GM04503 (cell line): ENCODE results near the gene RAB30.
"Not testable (repeated sequence)": the region's sequence is repeated elsewhere in the genome, so short reads cannot be mapped to it uniquely, and the experiment has no call there.

Source experiments
- DNase-seq: peaks from one replicate; pipeline ENCODE4 v3.0.0-alpha.2; 2012; ENCODE audit warnings: low read depth

RAB30 gene

GRCh38 chr11:82981852-82982251, 89.8 kb downstream of the RAB30 start:
- no peak for DNase-seq

- DNase-seq = no peak
These were observed 90.8 kb downstream of the RAB30 start for GRCh38 chr11:82980947-82981346.

DNA sequence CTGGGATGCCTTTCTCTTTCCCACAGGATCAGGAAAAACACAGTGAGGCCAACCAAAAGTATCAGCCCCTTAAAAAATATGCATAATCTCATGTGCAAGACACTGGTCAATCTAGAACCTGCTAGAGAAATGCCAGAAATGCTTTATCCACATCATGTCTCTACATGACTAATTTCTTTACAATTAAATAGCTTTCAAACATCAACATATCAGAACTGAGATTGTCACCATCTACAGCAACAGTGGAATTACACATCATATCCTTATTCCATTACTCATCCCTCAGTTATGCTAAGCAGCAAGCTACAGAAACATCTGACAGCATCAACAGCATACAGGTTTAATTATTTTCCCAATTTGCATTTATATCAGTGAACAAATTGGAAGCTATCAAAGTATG, 91.4 kb downstream of the RAB30 start:
- DNase-seq = peak; percentile 58

DNA sequence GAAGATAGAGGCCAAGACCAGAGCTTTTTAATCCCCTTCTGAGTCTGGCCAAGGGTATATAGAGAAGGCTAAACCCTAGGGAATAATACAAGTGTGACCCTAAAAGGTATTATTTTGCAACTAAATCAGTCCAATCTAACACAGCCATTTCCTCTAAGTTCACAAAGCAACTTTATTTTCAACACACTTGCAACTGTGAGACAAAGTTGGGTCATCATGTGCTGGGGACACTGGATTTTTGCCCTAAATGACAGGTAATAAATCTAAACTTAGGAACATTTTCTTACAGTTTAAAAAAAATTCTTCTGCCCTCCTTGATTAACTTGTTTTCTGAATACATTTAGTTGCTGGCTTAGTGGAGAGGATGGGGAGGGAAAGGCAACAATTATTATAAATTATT, 91.9 kb downstream of the RAB30 start:
- no peak for DNase-seq

DNA sequence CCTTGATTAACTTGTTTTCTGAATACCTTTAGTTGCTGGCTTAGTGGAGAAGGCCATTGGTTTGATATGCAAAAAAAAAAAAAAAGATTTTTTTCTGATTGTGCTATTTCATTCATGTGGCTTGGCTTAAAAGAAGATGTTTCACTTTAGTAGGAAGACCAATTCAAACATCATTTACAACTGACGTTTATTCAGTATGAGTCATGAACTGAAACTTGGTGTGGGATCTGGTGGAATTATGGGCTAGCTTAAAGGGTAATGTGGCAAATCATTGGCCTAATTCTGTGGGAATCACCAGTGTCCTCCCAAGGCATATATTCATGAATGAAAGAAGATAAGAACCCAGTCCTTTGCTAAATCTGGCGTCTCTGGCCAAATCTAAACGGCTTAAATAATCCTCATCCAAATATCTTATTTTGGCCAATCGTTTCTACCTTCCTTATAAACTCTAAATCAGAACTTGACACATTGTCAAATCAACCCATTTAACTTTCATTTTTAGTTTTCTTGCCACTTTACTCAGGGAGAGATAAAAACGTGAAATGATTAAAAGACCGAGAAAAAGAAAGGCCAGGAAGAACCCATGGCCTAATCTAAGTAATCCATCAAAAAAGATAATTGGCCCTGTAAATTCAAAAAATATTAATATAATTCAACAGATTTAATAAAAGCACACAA, 93.1 kb downstream of the RAB30 start:
- DNase-seq = peak; percentile 77

DNA sequence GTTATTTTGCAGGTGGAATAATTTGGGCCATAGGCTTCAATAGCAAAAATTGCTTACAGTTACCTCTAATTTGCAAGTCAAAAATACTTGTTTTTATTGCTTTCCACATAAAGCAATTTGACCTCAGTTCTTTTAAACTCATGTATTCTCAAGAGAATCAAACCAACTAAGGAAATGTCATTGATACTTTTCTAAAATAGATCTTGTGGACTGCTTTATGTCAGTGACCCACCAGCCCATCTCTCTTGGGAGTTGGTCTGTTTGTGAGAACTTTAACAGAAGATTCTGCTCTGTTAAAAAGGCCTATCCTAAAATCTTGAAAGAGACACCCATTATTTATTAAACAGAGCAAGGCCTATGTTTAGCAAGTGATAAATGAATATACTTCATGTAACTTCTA, 94.9 kb downstream of the RAB30 start:
- no peak for DNase-seq

- DNase-seq = no peak
These were observed 95.8 kb downstream of the RAB30 start for GRCh38 chr11:82975882-82976281.

DNA sequence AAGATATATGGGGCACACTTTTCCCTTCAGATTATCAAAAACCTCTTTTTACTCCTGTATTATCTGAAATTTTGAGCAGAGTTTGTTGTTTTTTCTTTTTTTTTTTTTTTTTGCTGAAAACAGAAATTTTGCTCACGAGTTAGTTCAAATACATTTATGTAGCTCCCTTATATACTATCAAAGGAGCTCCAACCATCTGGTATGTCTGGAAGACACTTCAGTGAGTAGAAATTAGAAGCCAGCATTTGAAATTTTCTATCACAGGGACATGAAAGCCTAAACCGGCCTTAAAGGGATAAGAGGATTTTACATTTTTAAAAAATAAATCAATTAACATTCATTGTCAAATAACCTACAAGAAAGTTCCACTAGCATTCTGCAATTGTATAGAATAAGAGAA, 96.8 kb downstream of the RAB30 start:
- no peak for DNase-seq

GRCh38 chr11:82974135-82974534, 97.6 kb downstream of the RAB30 start:
- no peak for DNase-seq

DNA sequence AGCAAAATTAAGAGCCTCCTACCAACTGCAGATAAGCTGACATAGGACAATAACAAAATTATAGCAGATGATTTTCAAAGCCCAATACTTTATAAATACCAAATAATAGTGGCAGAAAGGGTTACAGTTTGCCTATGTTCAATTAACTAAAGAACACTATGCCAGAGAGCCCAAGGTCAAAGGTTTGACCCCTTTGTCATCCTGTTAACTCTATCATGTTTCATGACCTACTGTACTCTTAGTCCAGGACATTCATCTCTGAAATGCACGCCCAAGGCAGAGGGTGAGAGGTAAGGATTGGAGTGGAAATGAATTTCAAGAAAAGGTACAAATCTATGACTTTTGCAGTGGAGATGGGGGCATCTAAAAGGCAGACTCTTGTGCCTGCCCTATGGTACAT, 99.6 kb downstream of the RAB30 start:
- no peak for DNase-seq

DNA sequence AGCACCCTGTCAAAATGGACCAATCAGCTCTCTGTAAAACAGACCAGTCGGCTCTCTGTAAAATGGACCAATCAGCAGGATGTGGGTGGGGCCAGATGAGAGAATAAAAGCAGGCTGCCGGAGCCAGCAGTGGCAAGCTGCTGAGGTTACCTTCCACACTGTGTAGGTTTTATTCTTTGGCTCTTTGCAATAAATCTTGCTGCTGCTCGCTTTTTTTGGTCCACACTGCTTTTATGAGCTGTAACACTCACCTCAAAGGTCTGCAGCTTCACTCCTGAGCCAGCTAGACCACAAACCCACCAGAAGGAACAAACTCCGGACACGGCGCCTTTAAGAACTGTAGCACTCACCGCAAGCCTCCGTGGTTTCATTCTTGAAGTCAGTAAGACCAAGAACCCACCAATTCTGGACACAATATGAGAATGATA, 100.2 kb downstream of the RAB30 start:
- not testable (repeated sequence) for DNase-seq

DNA sequence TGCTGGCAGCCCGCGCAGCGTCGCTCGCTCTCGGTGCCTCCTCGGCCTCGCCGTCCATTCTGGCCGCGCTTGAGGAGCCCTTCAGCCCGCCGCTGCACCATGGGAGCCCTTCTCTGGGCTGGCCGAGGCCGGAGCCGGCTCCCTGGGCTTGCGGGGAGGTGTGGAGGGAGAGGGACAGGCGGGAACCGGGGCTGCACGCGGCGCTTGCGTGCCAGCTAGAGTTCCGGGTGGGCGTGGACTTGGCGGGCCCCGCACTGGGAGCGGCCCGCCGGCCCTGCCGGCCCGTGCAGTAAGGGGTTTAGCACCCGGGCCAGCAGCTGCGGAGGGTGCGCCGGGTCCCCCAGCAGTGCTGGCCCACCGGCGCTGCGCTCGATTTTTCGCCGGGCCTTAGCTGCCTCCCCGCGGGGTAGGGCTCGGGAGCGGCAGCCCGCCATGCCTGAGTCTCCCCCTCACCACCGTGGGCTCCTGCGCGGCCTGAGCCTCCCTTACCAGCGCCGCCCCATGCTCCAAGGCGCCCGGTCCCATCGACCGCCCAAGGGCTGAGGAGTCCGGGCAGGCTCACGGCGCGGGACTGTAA, 101.1 kb downstream of the RAB30 start:
- DNase-seq = not testable (repeated sequence)

GRCh38 chr11:82969811-82970210, 101.9 kb downstream of the RAB30 start:
- DNase-seq = no peak

GRCh38 chr11:82967381-82967780, 104.3 kb downstream of the RAB30 start:
- DNase-seq = no peak

DNA sequence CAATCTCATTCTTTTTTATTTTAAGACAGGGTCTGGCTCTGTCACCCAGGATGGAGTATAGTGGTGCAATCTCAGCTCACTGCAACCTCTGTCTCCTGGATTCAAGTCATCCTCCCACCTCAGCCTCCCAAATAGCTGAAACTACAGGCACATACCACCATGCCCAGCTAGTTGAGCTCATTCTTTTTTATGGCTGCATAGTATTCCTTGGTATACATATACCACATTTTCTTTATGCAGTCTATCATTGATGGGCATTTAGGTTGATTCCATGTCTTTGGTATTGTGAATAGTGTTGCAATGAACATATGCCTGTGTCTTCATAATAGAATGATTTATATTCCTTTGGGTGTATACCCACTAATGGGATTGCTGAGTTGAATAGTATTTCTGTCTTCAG, 109.7 kb downstream of the RAB30 start:
- not testable (repeated sequence) for DNase-seq

- no peak for DNase-seq
These were observed 110.9 kb downstream of the RAB30 start for GRCh38 chr11:82960779-82961143.

DNA sequence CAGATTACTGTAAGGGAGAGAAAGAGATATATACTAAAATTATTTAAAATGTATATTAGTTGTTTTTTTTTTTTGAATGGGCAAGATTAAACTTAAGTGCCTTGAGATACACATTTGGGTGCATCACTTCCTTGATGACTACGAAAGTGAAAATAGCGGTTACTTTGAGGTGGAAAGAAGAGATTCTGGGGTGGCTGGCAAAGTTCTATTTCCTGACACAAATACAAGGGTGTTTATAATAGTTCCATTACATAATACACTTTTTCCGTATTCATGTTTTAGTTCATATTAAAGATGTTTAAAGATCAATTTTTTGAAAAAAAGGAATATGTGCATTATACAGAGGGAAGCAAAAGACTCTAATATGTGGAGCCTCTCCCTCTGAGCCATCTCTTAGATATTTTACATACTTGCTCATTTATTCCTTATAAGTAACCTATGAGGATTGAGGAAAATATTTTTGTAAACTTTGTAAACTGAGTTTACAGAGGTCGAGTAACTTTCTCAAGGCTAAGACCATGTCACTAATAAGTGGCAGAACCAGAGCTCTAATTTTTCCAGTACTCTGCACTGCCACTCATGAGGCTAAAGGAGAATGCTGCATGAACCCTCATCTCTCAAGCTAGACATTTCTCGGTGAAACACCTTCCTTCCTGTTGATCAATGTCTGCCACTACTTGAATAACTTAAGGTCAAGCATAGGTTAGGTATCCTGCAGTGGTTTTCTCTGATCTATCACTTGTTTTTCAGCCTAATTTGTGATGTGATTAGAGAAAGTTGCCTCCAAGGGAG, 111.5 kb downstream of the RAB30 start:
- DNase-seq = no peak

DNA sequence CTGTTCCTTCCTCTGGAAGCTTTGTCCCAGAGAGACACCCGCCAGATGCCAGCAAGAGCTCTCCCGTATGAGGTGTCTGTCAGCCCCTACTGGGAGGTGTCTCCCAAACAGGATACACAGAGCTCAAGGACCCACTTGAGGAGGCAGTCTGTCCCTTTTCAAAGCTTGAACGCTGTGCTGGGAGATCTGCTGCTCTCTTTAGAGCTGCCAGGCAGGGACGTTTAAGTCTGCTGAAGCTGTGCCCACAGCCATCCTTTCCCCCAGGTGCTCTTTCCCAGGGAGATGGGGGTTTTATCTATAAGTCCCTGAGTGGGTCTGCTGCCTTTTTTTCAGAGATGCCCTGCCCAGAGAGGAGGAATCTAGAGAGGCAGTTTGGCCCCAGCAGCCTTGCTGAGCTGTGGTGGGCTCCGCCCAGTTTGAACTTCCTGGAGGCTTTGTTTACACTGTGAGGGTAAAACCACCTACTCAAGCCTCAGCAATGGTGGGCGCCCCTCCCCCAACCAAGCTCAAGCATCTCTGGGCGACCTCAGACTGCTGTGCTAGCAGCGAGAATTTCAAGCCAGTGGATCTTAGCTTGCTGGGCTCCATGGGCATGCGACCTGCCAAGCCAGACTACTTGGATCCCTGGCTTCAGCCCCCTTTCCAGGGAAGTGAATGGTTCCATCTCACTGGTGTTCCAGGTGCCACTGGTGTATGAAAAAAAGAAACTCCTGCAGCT, 115.8 kb downstream of the RAB30 start:
- DNase-seq = not testable (repeated sequence)

- DNase-seq = not testable (repeated sequence)
These were observed 121.2 kb downstream of the RAB30 start for GRCh38 chr11:82950502-82950901.

GRCh38 chr11:82949352-82949751, 122.3 kb downstream of the RAB30 start:
- no peak for DNase-seq

DNA sequence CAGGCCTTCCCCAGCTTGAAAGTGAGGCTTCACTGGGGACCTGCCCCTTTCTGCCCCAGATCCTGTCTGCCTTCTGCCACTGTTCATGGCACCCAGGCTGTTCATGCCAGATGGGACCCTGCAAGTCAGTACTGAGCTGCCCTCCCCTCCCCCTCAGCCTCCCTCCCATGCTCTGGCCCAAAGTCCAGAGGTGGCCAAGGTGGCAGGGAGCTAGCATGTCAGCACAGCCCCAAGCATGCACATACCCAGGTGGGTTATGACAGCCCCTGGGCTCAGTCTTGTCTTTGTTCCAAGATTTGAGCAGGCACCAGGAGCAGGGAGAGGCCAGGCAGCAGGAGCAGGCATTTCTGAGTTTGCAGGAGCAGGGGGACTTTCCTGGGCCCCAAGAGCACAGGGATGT, 126.0 kb downstream of the RAB30 start:
- DNase-seq = no peak

GRCh38 chr11:82945041-82945440, 126.7 kb downstream of the RAB30 start:
- DNase-seq = not testable (repeated sequence)

- DNase-seq = no peak
These were observed 127.5 kb downstream of the RAB30 start for GRCh38 chr11:82944198-82944597.
